ENCODE data around the gene LEP.
"Not testable (repeated sequence)": the region's sequence is repeated elsewhere in the genome, so short reads cannot be mapped to it uniquely, and the experiment has no call there.

Gene LEP

DNA sequence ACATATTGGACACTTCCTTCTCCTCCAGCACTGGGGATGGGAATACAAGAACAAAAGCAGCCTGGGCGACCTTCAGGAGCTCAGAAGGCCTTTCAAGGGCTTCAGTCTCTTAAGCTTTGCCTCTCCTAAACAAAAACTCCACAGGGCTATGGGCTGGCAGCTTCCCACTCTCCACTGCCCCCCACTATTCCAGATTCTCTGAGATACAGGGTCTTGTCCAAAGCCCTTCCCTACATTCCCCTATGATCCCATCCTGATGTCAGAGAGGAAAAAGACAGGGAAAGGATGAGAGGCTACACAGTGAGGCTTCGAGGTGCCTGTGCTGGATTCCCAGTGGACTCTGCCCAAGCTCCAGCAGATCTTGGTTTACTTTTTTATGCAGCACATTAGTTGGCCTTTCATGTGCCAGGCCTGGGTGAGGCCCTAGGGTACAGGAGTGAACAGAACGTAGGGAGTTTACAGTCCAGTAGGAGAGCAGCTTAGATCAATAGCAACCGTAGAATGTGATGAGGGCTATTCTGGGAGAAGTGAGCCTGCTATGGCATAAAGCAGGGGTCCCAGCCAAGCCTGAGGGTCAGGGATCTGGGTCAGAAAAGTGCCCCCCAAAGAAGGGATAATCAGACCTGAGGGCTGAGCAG lies 33.3 kb downstream of the LEP start:
- no peak for DNase-seq (ENCODE audit: low spot score)

DNA sequence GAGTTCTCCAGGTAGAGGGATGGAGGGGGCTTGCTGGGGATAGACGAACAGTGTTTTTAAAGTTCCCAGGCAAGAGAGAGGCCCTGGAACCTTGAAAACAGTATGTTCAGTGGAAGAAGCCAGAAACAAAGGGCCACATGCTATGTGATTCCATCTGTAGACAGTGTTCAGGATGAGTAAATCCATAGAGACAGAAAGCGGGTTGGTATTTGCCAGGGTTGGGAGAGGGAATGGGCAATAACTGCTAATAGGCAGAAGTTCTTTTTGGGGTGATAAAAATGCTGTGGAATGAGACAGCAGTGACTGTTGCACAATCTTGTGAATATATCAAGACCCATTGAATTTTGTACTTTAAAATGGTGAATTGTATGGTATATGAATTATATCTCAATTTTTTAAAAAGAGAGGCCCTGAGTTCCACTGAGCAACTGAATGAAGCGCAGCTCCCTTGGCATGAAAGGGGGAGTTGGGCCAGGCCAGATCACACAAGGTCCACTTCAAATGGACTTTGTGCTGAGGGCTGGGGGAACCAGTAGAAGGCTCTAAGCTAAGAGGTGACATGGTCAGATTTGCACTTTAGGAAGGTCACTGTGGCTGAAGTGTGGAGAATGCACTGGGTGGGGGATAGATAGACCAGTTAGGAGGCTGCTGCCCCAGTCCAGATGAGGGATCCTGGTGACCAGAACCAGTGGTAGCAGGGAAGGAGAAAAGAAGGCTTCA lies 34.0 kb downstream of the LEP start:
- no peak for DNase-seq (ENCODE audit: low spot score)

DNA sequence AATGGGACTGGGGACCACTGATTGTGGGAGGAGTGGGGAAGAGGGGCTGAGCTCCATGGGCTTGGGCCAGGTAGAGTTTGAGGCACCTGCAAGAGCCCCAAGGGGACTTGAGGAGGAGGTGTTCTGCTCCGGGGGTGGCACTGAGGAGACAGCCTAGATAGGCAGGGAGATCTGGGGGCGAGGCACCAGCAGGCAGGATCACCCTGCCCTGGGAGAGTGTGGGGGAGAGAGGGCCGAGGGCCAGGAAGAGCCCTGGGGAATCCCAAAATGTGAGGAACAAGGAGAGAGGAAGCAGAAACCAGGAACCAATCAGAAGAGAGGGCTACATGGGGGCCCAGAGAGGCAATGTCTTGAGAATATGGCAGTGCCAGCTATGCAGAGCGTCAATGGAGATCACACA lies 34.6 kb downstream of the LEP start:
- DNase-seq (ENCODE audit: low spot score): no peak

DNA sequence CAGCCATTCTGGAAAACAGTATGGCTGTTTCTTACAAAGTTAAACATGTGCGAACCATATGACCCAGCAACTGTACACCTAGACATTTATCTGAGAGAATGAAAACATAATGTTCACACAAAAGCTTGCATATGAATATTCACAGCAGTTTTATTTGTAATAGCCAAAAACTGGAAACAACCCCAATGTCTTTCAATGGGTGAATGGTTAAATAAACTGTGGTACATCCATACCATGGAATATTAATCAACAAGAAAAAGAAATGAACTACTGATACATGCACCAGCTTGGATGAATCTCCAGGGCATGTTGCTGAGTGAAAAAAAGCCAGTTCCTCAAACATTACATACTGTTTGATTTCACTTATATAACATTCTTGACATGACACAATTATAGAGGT lies 37.3 kb downstream of the LEP start:
- DNase-seq (ENCODE audit: low spot score): no peak

DNA sequence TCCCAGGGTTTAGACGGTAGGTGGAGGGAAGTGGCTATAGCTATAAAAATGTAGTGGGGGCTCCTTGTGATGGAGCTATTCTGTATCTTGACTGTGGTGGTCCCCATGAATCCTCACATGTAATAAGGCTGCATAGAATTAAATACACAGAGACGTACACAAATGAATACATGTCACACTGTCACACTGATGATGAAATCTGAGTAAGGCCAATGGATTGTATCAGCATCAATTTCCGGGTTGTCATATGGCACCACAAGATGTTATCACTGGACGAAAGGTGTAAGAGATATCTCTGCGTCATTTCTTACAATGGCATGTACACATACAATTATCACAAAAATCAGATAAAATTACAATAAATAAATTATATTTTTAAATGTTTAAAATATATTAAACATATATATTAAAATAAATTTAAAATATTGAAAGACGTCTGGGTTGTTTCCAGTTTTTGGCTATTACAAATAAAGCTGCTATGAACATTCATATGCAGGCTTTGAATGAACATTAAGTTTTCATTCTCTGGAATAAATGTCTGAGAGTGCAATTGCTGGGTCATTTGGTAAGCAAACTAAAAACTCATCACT lies 38.1 kb downstream of the LEP start:
- no peak for DNase-seq (ENCODE audit: low spot score)

DNA sequence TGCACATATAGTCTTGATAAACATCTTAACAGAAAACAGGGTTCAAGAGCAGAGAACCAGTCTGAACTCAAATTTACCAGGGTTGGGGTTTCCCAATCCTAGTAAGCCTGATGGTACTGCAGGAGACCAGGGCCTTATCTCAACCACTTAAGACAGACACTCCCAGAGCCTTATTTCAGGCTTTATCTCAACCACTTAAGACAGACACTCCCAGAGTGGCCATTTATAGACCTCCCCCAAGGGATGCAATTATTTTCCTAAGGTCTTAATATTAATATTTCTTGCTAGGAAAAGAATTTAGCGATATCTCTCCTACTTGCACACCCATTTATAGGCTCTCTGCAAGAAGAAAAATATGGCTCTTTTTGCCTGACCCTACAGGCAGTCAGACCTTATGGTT lies 39.4 kb downstream of the LEP start:
- DNase-seq (ENCODE audit: low spot score): not testable (repeated sequence)

DNA sequence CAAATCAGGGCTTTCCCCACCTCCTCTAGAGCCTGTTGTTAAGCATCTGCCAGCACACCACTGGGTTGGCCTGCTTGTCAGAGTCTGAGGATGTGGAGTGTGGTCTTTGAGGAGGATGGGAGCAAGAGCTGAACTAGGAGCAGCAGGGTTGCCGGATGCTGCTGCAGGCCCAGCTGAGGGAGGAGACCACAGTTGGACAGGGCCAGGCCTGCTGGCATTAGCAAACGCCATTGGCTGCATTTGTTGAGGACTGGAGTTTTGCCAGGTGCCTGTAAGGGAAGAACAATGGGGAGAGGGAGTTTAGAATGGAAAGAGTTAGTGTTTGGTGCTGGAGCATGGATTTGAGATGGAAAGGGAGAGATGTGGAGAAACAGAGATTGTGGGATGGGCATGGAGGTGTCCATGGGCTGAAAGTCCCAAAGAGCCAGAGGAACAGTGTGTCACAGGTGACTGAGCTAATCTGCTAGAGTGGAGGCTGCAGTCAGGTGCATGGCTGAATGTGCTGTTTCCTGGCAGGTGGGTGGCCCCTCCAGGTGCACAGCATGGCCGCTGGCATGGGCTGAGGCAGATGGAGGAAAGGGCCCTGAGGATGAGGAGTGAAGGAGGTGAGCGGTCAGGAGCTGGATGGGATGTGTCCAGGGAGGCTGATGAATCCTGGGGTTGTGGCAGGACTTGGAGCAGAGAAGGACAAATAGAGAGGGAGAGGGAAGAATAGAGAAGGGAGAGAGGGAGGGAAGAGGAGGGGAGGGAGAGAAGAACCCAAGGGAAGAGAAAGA lies 40.7 kb downstream of the LEP start:
- DNase-seq (ENCODE audit: low spot score): no peak

DNA sequence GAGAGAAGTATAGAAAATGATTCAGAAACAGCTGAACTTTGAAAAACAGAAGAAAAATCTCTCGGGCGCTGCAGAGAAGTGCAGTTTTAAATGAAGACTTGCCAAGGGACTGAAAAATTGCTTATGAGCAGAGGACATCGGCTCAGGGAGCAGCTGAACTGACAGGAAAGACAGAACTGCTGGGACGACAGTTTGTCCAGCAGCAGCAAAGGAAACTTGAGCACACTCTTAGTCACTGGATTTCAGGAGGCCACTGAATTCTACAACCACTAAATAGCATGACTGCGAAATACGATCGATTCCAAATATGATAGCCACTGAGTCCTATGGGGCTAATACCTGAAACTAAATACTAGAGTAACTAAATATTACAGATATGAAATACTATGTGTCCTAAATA lies 43.0 kb downstream of the LEP start:
- DNase-seq (ENCODE audit: low spot score): no peak

DNA sequence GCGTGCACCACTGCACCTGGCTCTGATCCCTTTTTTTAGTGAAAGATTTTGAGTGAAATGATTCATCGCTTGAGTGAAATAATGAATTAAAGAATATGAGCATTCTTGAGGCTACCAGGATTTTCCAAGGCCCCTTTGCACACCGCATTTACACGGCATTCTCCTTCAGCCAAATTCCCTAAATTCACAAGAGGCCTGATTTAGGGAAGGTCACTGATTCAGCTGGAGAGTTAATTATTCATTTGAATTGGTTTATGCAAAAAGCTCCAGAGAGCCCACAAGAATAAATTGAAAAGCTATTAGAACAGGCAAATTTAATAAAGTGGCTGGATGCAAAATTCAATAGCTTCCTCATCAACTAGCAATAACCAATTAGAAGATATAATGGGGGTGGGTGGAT lies 46.5 kb downstream of the LEP start:
- DNase-seq (ENCODE audit: low spot score): no peak

DNA sequence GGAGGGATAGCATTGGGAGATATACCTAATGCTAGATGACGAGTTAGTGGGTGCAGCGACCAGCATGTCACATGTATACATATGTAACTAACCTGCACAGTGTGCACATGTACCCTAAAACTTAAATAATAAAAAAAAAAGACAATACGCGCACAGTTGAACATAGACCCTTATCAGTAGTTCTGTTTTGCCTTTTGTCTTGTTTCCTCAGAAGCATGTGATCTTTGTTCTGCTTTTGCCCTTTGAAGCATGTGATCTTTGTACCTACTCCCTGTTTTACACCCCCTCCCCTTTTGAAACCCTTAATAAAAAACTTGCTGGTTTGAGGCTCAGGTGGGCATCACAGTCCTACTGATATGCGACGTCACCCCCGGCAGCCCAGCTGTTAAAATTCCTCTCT lies 56.9 kb downstream of the LEP start:
- not testable (repeated sequence) for DNase-seq (ENCODE audit: low spot score)

DNA sequence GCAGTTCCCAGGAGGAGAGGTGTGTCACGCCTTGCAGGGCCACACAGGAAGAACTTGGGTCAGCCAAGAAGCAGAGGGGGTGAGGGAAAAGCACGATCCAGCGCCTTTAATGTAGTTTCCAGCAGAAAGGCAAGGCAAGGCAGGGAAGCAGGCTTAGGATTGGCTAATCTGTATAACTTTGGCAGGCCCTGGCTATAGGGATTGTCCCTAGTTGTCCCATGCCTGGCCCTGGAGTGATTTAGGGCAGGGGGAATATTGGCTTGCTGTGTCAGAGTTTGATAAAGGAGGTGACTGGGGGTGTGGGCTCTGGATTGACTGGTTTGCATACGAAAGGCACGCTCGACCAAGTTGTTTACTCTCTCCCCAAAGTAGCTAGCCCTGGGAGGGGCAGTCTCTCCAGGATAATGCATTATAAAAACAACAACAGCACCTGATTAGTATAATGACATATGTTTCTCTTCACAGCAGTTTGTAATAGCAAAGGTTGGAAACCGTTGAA lies 58.1 kb downstream of the LEP start:
- no peak for DNase-seq (ENCODE audit: low spot score)

DNA sequence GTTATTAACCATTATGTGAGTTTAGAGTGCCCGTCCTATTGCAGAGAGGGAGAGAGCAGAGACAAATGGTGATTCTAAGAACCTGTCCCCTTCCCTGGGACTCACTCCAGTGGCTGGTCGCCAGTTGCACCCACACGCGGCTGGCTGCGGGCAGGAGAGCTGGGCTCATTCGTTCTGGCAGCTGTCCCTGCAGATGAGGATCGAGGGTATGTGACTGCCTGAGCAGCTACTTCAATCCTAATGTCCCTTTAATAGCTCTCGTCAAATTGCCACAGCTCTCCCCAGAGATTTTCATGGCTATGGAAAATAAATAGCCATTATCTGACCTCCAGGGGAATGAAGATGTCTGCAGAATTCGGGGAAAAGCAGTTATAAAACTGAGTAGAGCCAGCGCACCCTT lies 61.1 kb downstream of the LEP start:
- DNase-seq (ENCODE audit: low spot score): no peak

DNA sequence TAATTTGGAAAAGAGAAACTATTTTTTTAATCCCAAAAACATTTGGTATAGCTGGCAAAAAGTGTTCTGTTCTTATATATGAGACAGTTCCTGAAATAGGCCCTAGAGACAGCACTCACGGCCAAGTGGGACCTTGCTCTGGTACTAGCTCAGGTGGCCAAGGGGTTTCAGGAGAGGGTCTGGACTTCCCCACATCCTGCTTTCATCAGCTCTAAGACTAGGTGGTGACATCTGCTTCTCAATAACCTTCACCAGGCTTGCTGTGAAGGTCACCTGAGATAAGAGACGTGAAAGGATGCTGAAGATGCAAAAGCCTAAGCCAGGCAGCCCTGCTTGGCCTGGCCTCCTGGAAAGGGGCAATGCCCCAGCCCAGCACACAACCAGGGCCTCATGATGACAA lies 62.1 kb downstream of the LEP start:
- no peak for DNase-seq (ENCODE audit: low spot score)

DNA sequence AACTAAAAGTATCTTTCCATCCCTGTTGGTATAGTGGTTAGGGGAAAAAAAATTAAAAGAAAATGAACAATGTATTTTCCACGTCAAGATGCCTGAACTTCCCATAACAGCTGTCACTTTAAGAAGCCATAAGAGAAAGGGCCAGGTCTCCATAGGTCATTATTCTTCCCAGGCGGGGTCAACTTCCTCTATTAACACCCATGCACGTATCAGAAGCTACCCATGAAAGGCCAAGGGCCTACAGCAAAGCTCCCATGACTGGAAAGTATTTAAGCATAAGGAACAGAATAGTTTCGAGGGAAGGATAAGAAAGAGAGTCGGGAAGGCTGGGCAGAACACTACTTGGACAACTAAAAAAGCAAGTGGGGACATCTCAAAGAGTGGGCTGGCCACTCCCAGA lies 62.6 kb downstream of the LEP start:
- DNase-seq (ENCODE audit: low spot score): no peak

DNA sequence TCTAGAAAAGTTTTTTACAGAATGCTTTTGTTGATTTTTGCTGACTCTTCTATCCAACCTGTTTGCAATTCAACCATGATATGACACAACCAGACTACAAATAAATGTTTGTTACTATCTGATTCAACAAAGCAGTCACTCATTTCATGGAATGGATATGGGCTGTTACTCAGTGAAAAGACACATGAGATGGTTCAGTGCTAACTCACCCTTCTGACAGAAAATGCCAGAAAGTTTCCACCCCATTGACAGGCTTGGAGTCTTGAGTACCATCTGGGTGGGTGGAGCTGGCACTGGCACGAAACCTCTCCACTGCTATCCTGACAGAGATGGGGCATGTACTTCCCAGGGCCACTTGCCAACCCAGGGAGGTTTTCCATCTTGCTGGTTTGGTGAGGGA lies 63.1 kb downstream of the LEP start:
- DNase-seq (ENCODE audit: low spot score): no peak

DNA sequence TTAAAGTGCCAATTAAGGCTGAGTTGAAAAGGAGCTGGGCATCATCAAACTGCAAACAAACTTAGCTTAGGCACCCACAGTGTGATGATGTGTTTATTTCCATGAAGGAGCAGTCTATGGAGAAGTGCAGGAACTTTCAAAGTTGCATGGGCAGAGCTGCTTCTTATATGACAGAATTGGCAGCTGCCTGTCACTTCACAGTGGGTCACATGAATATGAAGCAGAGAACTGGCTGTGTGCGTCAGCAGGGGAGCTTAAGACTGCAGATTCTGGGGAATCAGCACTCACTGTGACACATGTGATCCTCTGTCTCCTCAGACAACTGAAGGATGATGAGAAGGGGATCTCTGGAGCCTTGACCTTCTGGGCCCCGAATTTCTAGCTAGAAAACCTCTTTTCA lies 66.0 kb downstream of the LEP start:
- DNase-seq (ENCODE audit: low spot score): no peak
